ENCODE data around the gene CDCP1. TPM values are rescaled to one million over a fixed set of nuclear protein-coding genes. Genes with fewer than 3 reads are reported as not detected.
"Not testable (repeated sequence)": the region's sequence is repeated elsewhere in the genome, so short reads cannot be mapped to it uniquely, and the experiment has no call there.

CDCP1 gene
- total and polyA plus RNA-seq, 4 donors, result 0.44 to 0.99 (median 0.46) TPM

DNA sequence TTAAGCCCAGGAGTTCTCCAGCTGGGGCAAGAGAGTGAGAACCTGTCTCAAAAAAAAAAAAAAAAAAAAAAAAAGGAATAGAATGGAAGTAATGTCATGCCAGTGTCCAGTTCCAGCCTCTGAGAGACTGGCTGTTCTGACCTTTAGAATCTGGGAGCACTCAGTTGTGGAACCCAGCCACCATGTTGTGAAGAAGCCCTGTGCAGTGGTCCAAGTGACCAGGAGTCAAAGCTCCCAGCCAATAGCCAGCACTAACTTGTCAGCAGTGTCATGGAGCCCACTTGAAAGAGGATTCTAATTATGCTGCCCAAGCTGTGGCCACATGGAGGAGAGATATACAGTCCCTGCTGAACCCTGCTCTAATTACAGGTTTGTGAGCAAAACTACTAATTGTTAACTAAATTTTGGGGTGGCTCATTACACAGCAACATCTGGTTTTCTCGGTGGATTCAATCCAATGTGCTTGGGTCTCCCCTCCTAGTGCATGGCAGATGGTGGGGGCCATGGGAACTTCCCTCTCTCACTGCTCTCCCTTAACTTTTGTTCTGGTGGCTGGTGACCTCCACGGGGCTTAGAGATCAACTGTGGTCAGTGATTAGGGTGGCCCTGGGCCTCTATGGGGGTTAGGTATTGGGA, 64.6 kb downstream of the CDCP1 start:
- H3K27me3 ChIP-seq (ENCODE audit: control insufficient read depth, insufficient read depth, low read length), result no peaks in the 10 kb centered on the region
- no peaks in the 10 kb centered on the region for H3K36me3 ChIP-seq (ENCODE audit: control insufficient read depth, insufficient read depth, low read length)
- peak in 1 of 6 donors; percentile 70 for DNase-seq (ENCODE audit: low read depth in 4 of 6, low spot score in 6 of 6)
- H3K9me3 ChIP-seq (ENCODE audit: control insufficient read depth, insufficient read depth, low read length), result no peaks in the 10 kb centered on the region
- peaks cover 7% of the 10 kb centered on the region for H3K4me1 ChIP-seq (ENCODE audit: control insufficient read depth, insufficient read depth, low read length)
- 40% methylated on average over 1 of the region's 2 CpGs for WGBS (ENCODE audit: insufficient coverage)
- H3K27ac ChIP-seq (ENCODE audit: low read depth, low read length), result no peak overlapping the region
- no peak overlapping the region for H3K4me3 ChIP-seq (ENCODE audit: low read depth, low read length)

DNA sequence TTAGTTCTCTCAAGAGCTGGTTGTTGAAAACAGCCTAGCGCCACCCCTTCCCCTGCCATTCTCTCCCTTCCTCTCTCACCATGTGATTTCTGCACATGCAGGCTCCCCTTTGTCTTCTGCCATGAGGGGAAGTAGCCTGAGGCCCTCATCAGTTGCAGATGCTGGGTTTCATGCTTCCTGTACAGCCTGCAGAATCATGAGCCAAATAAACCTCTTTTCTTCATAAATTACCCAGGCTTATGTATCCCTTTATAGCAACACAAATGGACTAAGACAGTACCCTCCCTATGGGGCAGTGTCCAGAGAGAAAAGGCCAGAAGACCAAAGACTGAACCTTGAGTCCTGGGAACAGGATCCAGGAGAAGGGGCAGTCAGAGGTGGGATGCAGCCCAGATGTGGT, 65.4 kb downstream of the CDCP1 start:
- 89% methylated on average over 1 of the region's 1 CpG for WGBS (ENCODE audit: insufficient coverage)
- no peaks in the 10 kb centered on the region for H3K27me3 ChIP-seq (ENCODE audit: control insufficient read depth, insufficient read depth, low read length)
- no peak for DNase-seq (ENCODE audit: low read depth in 4 of 6, low spot score in 6 of 6)
- no peak overlapping the region for H3K4me3 ChIP-seq (ENCODE audit: low read depth, low read length)
- H3K4me1 ChIP-seq (ENCODE audit: control insufficient read depth, insufficient read depth, low read length), result peaks cover 7% of the 10 kb centered on the region
- H3K9me3 ChIP-seq (ENCODE audit: control insufficient read depth, insufficient read depth, low read length), result no peaks in the 10 kb centered on the region
- H3K36me3 ChIP-seq (ENCODE audit: control insufficient read depth, insufficient read depth, low read length), result no peaks in the 10 kb centered on the region
- H3K27ac ChIP-seq (ENCODE audit: low read depth, low read length), result no peak overlapping the region

DNA sequence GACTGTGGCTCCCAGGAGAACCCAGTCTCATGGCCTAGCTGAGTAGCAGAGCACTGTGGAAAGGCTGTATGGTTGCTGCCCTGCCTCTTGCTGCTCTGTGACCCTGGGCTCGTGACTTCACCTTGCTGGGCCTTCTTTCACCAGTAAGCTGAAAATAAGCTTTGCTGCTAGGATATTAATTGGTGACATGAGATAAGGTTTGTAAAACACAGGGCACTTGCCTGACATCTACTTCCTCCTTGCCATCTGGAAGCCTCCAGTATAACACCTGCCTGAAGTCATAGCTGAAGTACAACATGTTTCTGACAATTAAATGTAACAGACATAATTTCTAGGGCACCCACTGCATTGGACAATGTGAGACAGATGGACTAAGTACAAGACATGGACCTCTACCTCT, 66.5 kb downstream of the CDCP1 start:
- Histone ChIP-seq H3K4me3 (ENCODE audit: low read depth, low read length) (no peak overlapping the region), H3K36me3 (ENCODE audit: control insufficient read depth, insufficient read depth, low read length) (no peaks in the 10 kb centered on the region), H3K4me1 (ENCODE audit: control insufficient read depth, insufficient read depth, low read length) (peaks cover 7% of the 10 kb centered on the region), H3K27ac (ENCODE audit: low read depth, low read length) (no peak overlapping the region), H3K9me3 (ENCODE audit: control insufficient read depth, insufficient read depth, low read length) (no peaks in the 10 kb centered on the region), H3K27me3 (ENCODE audit: control insufficient read depth, insufficient read depth, low read length) (no peaks in the 10 kb centered on the region)
- DNase-seq (ENCODE audit: low read depth in 4 of 6, low spot score in 6 of 6), result no peak
- 83% methylated on average over 1 of the region's 1 CpG for WGBS (ENCODE audit: insufficient coverage)

DNA sequence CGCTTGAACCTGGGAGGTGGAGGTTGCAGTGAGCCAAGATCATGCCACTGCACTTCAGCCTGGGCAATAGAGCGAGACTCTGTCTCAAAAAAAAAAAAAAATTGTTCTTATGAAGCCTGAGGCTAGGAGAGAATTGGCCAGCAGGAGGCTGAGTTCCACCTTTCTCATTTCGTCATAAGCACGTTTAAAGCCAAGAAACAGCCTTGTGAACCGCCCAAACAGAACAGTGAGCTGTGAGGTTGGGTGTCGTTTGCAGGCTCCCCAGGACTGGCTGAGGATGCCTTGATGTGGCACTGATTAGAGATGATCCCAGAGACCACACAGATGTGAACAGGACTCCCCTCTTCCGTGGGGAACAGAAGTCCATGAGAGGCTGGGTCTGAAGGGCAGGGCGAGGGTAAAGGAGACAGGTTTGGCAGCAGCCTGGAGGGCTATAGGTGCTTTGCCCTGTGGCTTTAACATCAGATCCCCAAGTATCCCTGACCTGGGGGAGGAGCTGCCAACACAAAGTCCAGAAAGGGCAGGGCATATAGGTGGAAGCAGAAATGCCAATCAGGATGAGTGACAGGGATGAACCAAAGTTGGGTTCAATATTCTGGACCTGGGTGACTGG, 67.2 kb downstream of the CDCP1 start:
- Histone ChIP-seq H3K9me3 (ENCODE audit: control insufficient read depth, insufficient read depth, low read length) (no peaks in the 10 kb centered on the region), H3K4me3 (ENCODE audit: low read depth, low read length) (no peak overlapping the region), H3K27me3 (ENCODE audit: control insufficient read depth, insufficient read depth, low read length) (no peaks in the 10 kb centered on the region), H3K36me3 (ENCODE audit: control insufficient read depth, insufficient read depth, low read length) (no peaks in the 10 kb centered on the region), H3K27ac (ENCODE audit: low read depth, low read length) (no peak overlapping the region), H3K4me1 (ENCODE audit: control insufficient read depth, insufficient read depth, low read length) (peaks cover 7% of the 10 kb centered on the region)
- 72% methylated on average over 7 of the region's 8 CpGs for WGBS (ENCODE audit: insufficient coverage)
- no peak for DNase-seq (ENCODE audit: low read depth in 4 of 6, low spot score in 6 of 6)

DNA sequence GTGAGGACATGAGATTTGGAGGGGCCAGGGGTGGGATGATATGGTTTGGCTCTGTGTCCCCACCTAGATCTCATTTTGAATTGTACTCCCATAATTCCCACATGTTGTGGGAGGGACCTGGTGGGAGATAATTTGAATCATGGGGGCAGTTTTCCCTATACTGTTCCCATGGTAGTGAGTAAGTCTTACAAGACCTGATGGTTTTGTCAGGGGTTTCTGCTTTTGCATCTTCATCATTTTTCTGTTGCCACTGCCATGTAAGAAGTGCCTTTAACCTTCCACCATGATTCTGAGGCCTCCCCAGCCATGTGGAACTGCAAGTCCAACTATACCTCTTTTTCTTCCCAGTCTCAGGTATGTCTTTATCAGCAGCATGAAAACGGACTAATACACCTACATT, 67.9 kb downstream of the CDCP1 start:
- WGBS (ENCODE audit: insufficient coverage), result no CpG with 5 or more reads among the region's 1 CpG
- H3K4me1 ChIP-seq (ENCODE audit: control insufficient read depth, insufficient read depth, low read length); H3K36me3 ChIP-seq (ENCODE audit: control insufficient read depth, insufficient read depth, low read length); H3K9me3 ChIP-seq (ENCODE audit: control insufficient read depth, insufficient read depth, low read length); DNase-seq (ENCODE audit: low read depth in 4 of 6, low spot score in 6 of 6); H3K27me3 ChIP-seq (ENCODE audit: control insufficient read depth, insufficient read depth, low read length); H3K4me3 ChIP-seq (ENCODE audit: low read depth, low read length); H3K27ac ChIP-seq (ENCODE audit: low read depth, low read length): not testable (repeated sequence)

DNA sequence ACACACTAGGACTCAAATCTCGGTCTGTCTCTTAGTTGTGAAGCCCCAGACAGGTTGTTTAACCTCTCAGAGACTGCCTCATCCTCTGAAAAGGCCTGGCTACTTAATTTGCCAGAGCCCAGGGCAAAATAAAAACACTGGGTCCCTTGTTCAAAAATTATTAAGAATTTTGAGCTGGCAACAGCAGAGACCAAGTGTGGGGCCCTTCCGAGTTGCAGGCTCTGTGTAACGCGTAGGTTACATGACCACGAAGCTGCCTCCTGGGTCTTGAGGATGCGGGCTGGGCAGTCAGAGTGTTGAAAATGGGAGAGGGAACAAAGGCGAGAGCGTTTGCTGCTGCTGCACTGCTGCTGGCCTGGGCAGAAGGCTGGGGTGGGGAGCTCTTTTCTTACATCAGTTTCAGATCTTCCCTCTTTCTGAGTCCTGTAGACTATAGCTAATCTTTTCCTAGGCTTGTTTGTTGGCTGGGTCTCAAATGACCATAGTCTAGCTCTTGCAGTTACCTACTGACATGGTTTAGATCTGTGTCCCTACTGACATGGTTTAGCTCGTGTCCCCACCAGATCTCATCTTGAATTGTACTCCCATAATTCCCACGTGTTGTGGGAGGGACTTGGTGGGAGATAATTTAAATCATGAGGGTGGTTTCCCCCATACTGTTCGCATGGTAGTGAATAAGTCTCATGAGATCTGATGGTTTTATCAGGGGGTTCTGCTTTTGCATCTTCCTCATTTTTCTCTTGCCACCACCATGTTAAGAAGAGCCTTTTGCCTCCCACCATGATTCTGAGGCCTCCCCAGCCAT, 70.2 kb downstream of the CDCP1 start:
- no peaks in the 10 kb centered on the region for H3K9me3 ChIP-seq (ENCODE audit: control insufficient read depth, insufficient read depth, low read length)
- no peaks in the 10 kb centered on the region for H3K27me3 ChIP-seq (ENCODE audit: control insufficient read depth, insufficient read depth, low read length)
- H3K4me3 ChIP-seq (ENCODE audit: low read depth, low read length), result no peak overlapping the region
- WGBS (ENCODE audit: insufficient coverage), result 74% methylated on average over 6 of the region's 11 CpGs
- no peaks in the 10 kb centered on the region for H3K4me1 ChIP-seq (ENCODE audit: control insufficient read depth, insufficient read depth, low read length)
- H3K27ac ChIP-seq (ENCODE audit: low read depth, low read length), result no peak overlapping the region
- DNase-seq (ENCODE audit: low read depth in 4 of 6, low spot score in 6 of 6), result no peak
- no peaks in the 10 kb centered on the region for H3K36me3 ChIP-seq (ENCODE audit: control insufficient read depth, insufficient read depth, low read length)

DNA sequence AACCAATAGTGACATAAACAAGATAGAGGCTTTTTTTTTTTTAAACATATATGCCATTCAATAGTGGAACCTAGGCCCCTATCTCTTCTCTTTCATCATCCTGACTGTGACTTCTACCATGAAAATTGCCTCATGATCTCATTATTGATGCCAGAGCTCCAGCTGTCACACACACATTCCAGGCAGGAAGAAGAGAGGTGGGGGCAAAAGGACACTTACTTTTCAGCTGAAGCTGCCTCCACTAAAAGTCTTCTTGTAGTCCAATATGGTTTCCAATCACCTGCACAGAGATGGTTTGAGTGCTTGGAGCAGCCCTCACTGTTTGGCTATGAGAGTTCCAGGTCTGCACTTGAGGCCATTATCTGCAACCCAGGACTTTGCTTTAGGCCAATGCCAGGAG, 75.1 kb downstream of the CDCP1 start:
- Histone ChIP-seq H3K4me1 (ENCODE audit: control insufficient read depth, insufficient read depth, low read length) (no peaks in the 10 kb centered on the region), H3K9me3 (ENCODE audit: control insufficient read depth, insufficient read depth, low read length) (no peaks in the 10 kb centered on the region), H3K27ac (ENCODE audit: low read depth, low read length) (no peak overlapping the region), H3K27me3 (ENCODE audit: control insufficient read depth, insufficient read depth, low read length) (no peaks in the 10 kb centered on the region), H3K4me3 (ENCODE audit: low read depth, low read length) (no peak overlapping the region), H3K36me3 (ENCODE audit: control insufficient read depth, insufficient read depth, low read length) (no peaks in the 10 kb centered on the region)
- no peak for DNase-seq (ENCODE audit: low read depth in 4 of 6, low spot score in 6 of 6)

DNA sequence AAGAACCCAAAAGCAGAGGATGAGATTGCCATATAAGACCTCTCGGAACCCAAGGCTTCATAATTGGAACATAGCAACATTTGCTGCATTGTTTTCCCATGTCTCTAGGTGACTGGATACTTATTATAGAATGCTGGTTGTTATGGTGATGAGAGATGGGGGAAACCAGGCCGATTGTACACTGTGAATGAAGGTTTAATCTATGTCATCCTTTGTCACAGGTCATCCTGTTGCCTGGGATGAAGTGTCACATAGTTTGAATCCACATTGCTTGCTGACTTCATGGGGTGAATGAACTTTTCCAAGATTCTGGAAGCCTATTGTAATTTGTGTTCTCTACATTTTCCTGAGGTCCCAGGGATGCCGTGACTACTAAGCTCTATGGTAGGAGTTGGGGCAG, 78.2 kb downstream of the CDCP1 start:
- no peaks in the 10 kb centered on the region for H3K27me3 ChIP-seq (ENCODE audit: control insufficient read depth, insufficient read depth, low read length)
- no peaks in the 10 kb centered on the region for H3K9me3 ChIP-seq (ENCODE audit: control insufficient read depth, insufficient read depth, low read length)
- H3K4me1 ChIP-seq (ENCODE audit: control insufficient read depth, insufficient read depth, low read length), result no peaks in the 10 kb centered on the region
- no peak for DNase-seq (ENCODE audit: low read depth in 4 of 6, low spot score in 6 of 6)
- H3K4me3 ChIP-seq (ENCODE audit: low read depth, low read length), result no peak overlapping the region
- H3K36me3 ChIP-seq (ENCODE audit: control insufficient read depth, insufficient read depth, low read length), result no peaks in the 10 kb centered on the region
- 17% methylated on average over 2 of the region's 3 CpGs for WGBS (ENCODE audit: insufficient coverage)
- H3K27ac ChIP-seq (ENCODE audit: low read depth, low read length), result no peak overlapping the region

DNA sequence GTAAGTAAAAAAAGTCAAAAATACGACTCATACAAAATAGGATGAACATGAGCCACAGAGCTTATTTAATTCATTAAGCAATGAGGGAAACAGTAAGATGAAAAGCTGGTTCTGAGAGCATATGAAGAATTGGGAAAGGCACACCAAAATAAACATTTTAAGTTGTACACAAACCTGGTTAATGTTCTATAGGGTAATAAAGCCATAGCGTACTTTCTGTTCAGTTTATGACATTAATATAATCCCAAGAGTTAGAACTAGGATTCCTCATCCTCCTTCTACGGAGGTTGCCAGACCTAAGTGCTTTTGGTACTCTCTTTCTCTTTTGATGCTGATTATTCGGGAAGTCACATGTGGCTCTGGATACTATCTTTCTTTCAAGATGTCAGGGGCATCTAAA, 78.7 kb downstream of the CDCP1 start:
- Histone ChIP-seq H3K27ac (ENCODE audit: low read depth, low read length) (no peak overlapping the region), H3K4me1 (ENCODE audit: control insufficient read depth, insufficient read depth, low read length) (no peaks in the 10 kb centered on the region), H3K36me3 (ENCODE audit: control insufficient read depth, insufficient read depth, low read length) (no peaks in the 10 kb centered on the region), H3K9me3 (ENCODE audit: control insufficient read depth, insufficient read depth, low read length) (no peaks in the 10 kb centered on the region), H3K27me3 (ENCODE audit: control insufficient read depth, insufficient read depth, low read length) (no peaks in the 10 kb centered on the region), H3K4me3 (ENCODE audit: low read depth, low read length) (no peak overlapping the region)
- no CpG with 5 or more reads among the region's 4 CpGs for WGBS (ENCODE audit: insufficient coverage)
- no peak for DNase-seq (ENCODE audit: low read depth in 4 of 6, low spot score in 6 of 6)

Data from spinal cord (tissue), 10 donors.